Upper lobe of right lung (tissue), 1 donor: ENCODE results near the gene NDUFA11. TPM values are rescaled to one million over a fixed set of nuclear protein-coding genes. Genes with fewer than 3 reads are reported as not detected.

Experiments used
- ATAC-seq: fragments of 200-7000 bp; cut with Tn5 transposase; one replicate; pipeline ENCODE4 v1.9.1; 2020; ENCODE audit warnings: mild to moderate bottlenecking, moderate library complexity
- DNase-seq: peaks from one replicate; pipeline ENCODE4 v3.0.0-alpha.2; 2020
- H3K27ac ChIP-seq: fragments of 200-600 bp; one replicate; pipeline ENCODE4 v1.8.0; 2022
- H3K27me3 ChIP-seq: fragments of 200-600 bp; one replicate; pipeline ENCODE4 v1.8.0; 2022; ENCODE audit warnings: mild to moderate bottlenecking
- H3K36me3 ChIP-seq: fragments of 200-600 bp; one replicate; pipeline ENCODE4 v1.8.0; 2022
- H3K4me1 ChIP-seq: fragments of 200-600 bp; one replicate; pipeline ENCODE4 v1.8.0; 2022
- H3K4me3 ChIP-seq: fragments of 200-600 bp; one replicate; pipeline ENCODE4 v1.8.0; 2022; ENCODE audit warnings: mild to moderate bottlenecking
- H3K9me3 ChIP-seq: fragments of 200-600 bp; one replicate; pipeline ENCODE4 v1.8.0; 2022
- CTCF ChIP-seq: fragments of 200-600 bp; IDR thresholded peaks from one replicate; pipeline ENCODE4 v1.8.0; 2022; ENCODE audit warnings: antibody characterized with exemption
- intact Hi-C: fragments of 100-400 bp; cut with DNase I; formaldehyde crosslinking; loops from one replicate; pipeline ENCODE4 v1.11.0; 2022
- total RNA-seq: library from RNA; stranded (reverse); fragmentation: NEBNext Ultra II Directional; extraction: Animal tissue kit (Norgen Biotek cat#: 25700); gene quantifications from one replicate; pipeline ENCODE4 v1.2.1, GENCODE V29; 2021
- donor health status: DM: no; HTN: yes; CAD: no; lungs with severe emphysema.

The NDUFA11 gene
- total RNA-seq, 1 donor from 2014 or later: 134 TPM

GRCh38 chr19:5893907-5894703 is 9.5 kb downstream of the NDUFA11 start:
- ATAC-seq: no peak
- H3K27ac ChIP-seq: no peak overlapping the region
- DNase-seq: no peak
- no peak for TF ChIP-seq CTCF
- H3K27me3 ChIP-seq: peaks cover 11% of the 10 kb centered on the region
- H3K4me1 ChIP-seq: no peaks in the 10 kb centered on the region
- no peaks in the 10 kb centered on the region for H3K9me3 ChIP-seq
- intact Hi-C loops: no loop called here
- H3K4me3 ChIP-seq: no peak overlapping the region
- H3K36me3 ChIP-seq: peaks cover 18% of the 10 kb centered on the region

- H3K4me3 ChIP-seq: no peak overlapping the region
- H3K27ac ChIP-seq: no peak overlapping the region
- intact Hi-C loops: no loop called here
- DNase-seq: no peak
- no peaks in the 10 kb centered on the region for H3K4me1 ChIP-seq
- TF ChIP-seq CTCF: no peak
- peaks cover 11% of the 10 kb centered on the region for H3K27me3 ChIP-seq
- peaks cover 18% of the 10 kb centered on the region for H3K36me3 ChIP-seq
- no peak for ATAC-seq
- no peaks in the 10 kb centered on the region for H3K9me3 ChIP-seq
Observed at GRCh38 chr19:5893296-5893903, 10.2 kb downstream of the NDUFA11 start.

- peaks cover 18% of the 10 kb centered on the region for H3K36me3 ChIP-seq
- no peak overlapping the region for H3K4me3 ChIP-seq
- H3K9me3 ChIP-seq: no peaks in the 10 kb centered on the region
- H3K4me1 ChIP-seq: no peaks in the 10 kb centered on the region
- no peak for TF ChIP-seq CTCF
- intact Hi-C loops: no loop called here
- DNase-seq: no peak
- H3K27ac ChIP-seq: no peak overlapping the region
- peaks cover 11% of the 10 kb centered on the region for H3K27me3 ChIP-seq
- ATAC-seq: no peak
Observed at GRCh38 chr19:5892772-5893275, 10.8 kb downstream of the NDUFA11 start.

GRCh38 chr19:5891938-5892771 is 11.4 kb downstream of the NDUFA11 start:
- no peaks in the 10 kb centered on the region for H3K4me1 ChIP-seq
- peaks cover 18% of the 10 kb centered on the region for H3K36me3 ChIP-seq
- no peaks in the 10 kb centered on the region for H3K9me3 ChIP-seq
- H3K27me3 ChIP-seq: peaks cover 11% of the 10 kb centered on the region
- ATAC-seq (peak; percentile 71), DNase-seq (no peak)
- H3K4me3 ChIP-seq: no peak overlapping the region
- TF ChIP-seq CTCF: peak; percentile 62
- intact Hi-C loops: no loop called here
- no peak overlapping the region for H3K27ac ChIP-seq

GRCh38 chr19:5891572-5891937 is 12.0 kb downstream of the NDUFA11 start:
- TF ChIP-seq CTCF: no peak
- H3K27me3 ChIP-seq: peaks cover 11% of the 10 kb centered on the region
- DNase-seq (no peak), ATAC-seq (peak; percentile 2)
- H3K4me3 ChIP-seq: no peak overlapping the region
- intact Hi-C loops: no loop called here
- H3K4me1 ChIP-seq: no peaks in the 10 kb centered on the region
- H3K9me3 ChIP-seq: no peaks in the 10 kb centered on the region
- peaks cover 15% of the 10 kb centered on the region for H3K36me3 ChIP-seq
- no peak overlapping the region for H3K27ac ChIP-seq
